Large intestine (tissue), 12 donors: ENCODE data around the gene MARCHF2. TPM values are rescaled to one million over a fixed set of nuclear protein-coding genes. Genes with fewer than 3 reads are reported as not detected.

Experiments
- DNase-seq, 2 donors: peaks; one replicate each; pipeline versions ENCODE4 v3.0.0 to v3.0.0-alpha.2; 2013
- H3K27ac ChIP-seq: one replicate; pipeline ENCODE4 v1.5.1; 2013; ENCODE audit warnings: low read length
- H3K27me3 ChIP-seq: 2 replicates; pipeline ENCODE4 v1.6.1; 2013; ENCODE audit warnings: low read length; ENCODE audit not compliant: control insufficient read depth, insufficient read depth
- H3K36me3 ChIP-seq: 2 replicates; pipeline ENCODE4 v1.6.1; 2013; ENCODE audit warnings: low read length; ENCODE audit not compliant: control insufficient read depth, insufficient read depth
- H3K4me1 ChIP-seq: one replicate; pipeline ENCODE4 v1.6.1; 2013; ENCODE audit warnings: low read length; ENCODE audit not compliant: control insufficient read depth, insufficient read depth
- H3K4me3 ChIP-seq: one replicate; pipeline ENCODE4 v1.5.1; 2013; ENCODE audit warnings: low read length
- H3K9me3 ChIP-seq: one replicate; pipeline ENCODE4 v1.6.1; 2013; ENCODE audit warnings: mild to moderate bottlenecking, low read depth, low read length, moderate library complexity; ENCODE audit not compliant: control insufficient read depth
- WGBS: methylation state at CpG from one replicate; pipeline ENCODE4 v1.1.5; 2013; ENCODE audit warnings: low lambda C conversion rate; ENCODE audit not compliant: insufficient coverage; 5-methylcytosine and 5-hydroxymethylcytosine counted together
- long read RNA-seq, 11 donors: transcript quantifications; one replicate each; lab custom pipeline, GENCODE V29; 2026
- polyA plus RNA-seq: library from polyadenylated mRNA; unstranded; fragments of 120-200 nt; gene quantifications from one replicate; pipeline ENCODE4 v1.2.1, GENCODE V29; 2013

Gene MARCHF2, protein sequence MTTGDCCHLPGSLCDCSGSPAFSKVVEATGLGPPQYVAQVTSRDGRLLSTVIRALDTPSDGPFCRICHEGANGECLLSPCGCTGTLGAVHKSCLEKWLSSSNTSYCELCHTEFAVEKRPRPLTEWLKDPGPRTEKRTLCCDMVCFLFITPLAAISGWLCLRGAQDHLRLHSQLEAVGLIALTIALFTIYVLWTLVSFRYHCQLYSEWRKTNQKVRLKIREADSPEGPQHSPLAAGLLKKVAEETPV
- 12.5 TPM for polyA plus RNA-seq
- long read RNA-seq, donor 1, partial matches to known transcripts, result 0 of 3 reads
- long read RNA-seq, donor 1, other reads (novel, unspliced or antisense), result 0 of 3 reads
- long read RNA-seq, donor 2, partial matches to known transcripts, result 0 of 7 reads
- long read RNA-seq, donor 2, other reads (novel, unspliced or antisense), result 0 of 7 reads
- long read RNA-seq, donor 3, result 0 reads
- long read RNA-seq, donor 4, partial matches to known transcripts, result 0 of 1 reads
- long read RNA-seq, donor 4, other reads (novel, unspliced or antisense), result 0 of 1 reads
- long read RNA-seq, donor 5, partial matches to known transcripts, result 0 of 3 reads
- long read RNA-seq, donor 5, other reads (novel, unspliced or antisense), result 0 of 3 reads
- long read RNA-seq, donor 6, partial matches to known transcripts, result 0 of 7 reads
- long read RNA-seq, donor 6, other reads (novel, unspliced or antisense), result 0 of 7 reads
- long read RNA-seq, donor 7, partial matches to known transcripts, result 0 of 3 reads
- long read RNA-seq, donor 7, other reads (novel, unspliced or antisense), result 0 of 3 reads
- long read RNA-seq, donor 8, transcript MARCH2-201 (5 exons, 1,376 nt), result major isoform, 8 of 10 reads
- long read RNA-seq, donor 8, partial matches to known transcripts, result 0 of 10 reads
- long read RNA-seq, donor 8, other reads (novel, unspliced or antisense), result 0 of 10 reads
- long read RNA-seq, donor 9, partial matches to known transcripts, result 0 of 5 reads
- long read RNA-seq, donor 9, other reads (novel, unspliced or antisense), result 0 of 5 reads
- long read RNA-seq, donor 10, partial matches to known transcripts, result 6 of 6 reads
- long read RNA-seq, donor 10, other reads (novel, unspliced or antisense), result 0 of 6 reads
- long read RNA-seq, donor 11, transcript MARCH2-201 (5 exons, 1,376 nt), result major isoform, 5 of 6 reads
- long read RNA-seq, donor 11, partial matches to known transcripts, result 0 of 6 reads
- long read RNA-seq, donor 11, other reads (novel, unspliced or antisense), result 0 of 6 reads

DNA sequence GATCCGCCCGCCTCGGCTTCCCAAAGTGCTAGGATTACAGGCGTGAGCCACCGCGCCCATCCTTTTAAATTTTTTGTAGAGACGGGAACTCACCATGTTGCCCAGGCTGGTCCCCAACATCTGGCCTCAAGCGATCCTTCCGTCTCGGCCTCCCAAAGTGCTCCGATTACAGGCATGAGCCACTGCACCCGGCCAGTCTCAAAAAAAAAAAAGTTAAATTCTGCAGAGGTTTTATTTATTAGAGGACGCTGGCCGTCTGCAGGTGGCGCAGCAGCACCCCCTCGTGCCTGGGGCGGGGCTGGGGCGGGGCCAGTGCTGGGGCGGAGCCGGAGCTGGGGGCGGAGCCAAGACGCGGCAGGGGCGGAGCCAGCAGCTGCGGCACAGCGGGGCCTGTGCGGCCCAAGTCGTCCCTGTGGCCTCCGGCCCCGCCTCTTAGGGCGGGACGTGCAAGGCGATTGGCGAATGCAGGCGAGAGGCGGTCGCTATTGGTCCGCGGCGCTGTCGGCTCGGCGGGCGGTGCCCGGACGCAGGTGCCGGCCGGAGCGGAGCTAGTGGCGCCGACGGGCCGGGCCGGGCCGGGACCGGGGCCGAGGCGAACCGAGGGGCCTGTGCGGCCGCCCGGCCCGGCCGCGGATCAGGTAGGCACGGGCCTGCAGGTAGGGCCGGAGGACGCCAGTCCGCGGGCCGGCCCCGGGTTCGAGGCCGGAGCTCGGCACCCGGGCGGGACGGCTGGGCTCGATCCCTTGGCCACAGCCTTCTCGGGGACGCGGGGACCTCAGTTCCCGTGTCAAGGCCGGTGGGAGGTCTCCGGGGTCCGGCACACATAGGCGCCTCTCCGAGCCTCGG is at the start of gene MARCHF2:
Gene MARCHF2 (plus strand): TSS at position 523 of the 846 bp plus-strand sequence. CDS start 8,536 bp downstream, outside the sequence.
- H3K36me3 ChIP-seq, result no peaks in the 10 kb centered on the region
- H3K27me3 ChIP-seq, result no peaks in the 10 kb centered on the region
- H3K4me3 ChIP-seq, result peak within 1 kb of the TSS; percentile 44
- H3K4me1 ChIP-seq, result peaks cover 5% of the 10 kb centered on the region
- no peaks in the 10 kb centered on the region for H3K9me3 ChIP-seq
- H3K27ac ChIP-seq, result no peak within 1 kb of the TSS
- peak; percentile 97 for DNase-seq
- WGBS, result no CpG with 5 or more reads among the region's 89 CpGs

DNA sequence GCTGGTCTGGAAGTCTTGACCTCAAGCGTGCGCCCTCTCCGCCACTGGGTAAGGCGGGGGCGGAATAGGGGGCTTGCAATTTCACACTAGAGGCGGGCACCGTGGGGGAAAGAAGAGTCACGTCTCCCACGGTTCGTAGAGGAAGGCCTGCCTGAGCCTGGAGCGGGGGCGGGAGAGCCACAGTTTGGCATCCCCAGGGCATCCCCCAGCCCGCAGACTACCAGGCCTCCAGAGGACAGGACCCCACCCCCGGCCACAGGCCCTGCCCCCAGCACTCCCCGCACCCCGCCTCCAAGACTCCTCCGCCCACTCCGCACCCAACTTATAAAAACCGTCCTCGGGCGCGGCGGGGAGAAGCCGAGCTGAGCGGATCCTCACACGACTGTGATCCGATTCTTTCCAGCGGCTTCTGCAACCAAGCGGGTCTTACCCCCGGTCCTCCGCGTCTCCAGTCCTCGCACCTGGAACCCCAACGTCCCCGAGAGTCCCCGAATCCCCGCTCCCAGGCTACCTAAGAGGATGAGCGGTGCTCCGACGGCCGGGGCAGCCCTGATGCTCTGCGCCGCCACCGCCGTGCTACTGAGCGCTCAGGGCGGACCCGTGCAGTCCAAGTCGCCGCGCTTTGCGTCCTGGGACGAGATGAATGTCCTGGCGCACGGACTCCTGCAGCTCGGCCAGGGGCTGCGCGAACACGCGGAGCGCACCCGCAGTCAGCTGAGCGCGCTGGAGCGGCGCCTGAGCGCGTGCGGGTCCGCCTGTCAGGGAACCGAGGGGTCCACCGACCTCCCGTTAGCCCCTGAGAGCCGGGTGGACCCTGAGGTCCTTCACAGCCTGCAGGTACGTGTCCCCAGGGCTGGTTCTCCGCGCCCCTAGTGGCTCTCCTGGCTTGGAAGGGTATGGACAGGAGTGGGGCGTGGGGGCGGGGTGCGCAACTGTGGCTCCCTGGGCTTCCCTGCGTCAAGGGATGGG is 49.0 kb upstream of the MARCHF2 start, which contains the start of gene ANGPTL4:
Gene ANGPTL4 (plus strand): TSS at position 353 of the 969 bp plus-strand sequence. CDS start 167 bp downstream, at position 520.
- Histone ChIP-seq H3K9me3 (no peaks in the 10 kb centered on the region), H3K4me3 (peak within 1 kb of the TSS; percentile 45), H3K27me3 (peaks cover 26% of the 10 kb centered on the region), H3K27ac (no peak within 1 kb of the TSS), H3K4me1 (peaks cover 27% of the 10 kb centered on the region), H3K36me3 (no peaks in the 10 kb centered on the region)
- peak in 1 of 2 donors; percentile 58 for DNase-seq
- WGBS, result no CpG with 5 or more reads among the region's 81 CpGs

DNA sequence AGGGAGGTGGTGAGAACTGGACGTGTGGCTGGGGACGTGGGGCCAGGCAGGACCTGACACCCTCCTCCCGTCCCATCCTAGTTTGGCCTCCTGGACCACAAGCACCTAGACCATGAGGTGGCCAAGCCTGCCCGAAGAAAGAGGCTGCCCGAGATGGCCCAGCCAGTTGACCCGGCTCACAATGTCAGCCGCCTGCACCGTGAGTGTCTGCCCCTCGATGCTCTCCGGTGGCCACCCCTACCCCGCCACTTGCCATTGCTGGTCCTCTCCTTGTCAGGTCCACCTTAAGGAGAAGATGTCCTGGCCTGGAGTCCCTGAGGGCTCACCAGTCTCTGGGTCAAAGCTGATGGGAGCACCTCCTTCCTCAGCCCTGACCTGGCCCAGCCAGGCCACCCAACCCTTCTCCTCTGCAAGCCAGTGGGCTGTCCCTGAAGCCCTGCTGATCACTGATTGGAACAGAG is 47.0 kb upstream of the MARCHF2 start:
- no CpG with 5 or more reads among the region's 11 CpGs for WGBS
- Histone ChIP-seq H3K4me1 (peaks cover 33% of the 10 kb centered on the region), H3K9me3 (peaks cover 1% of the 10 kb centered on the region), H3K4me3 (no peak overlapping the region), H3K27ac (no peak overlapping the region), H3K27me3 (peaks cover 26% of the 10 kb centered on the region), H3K36me3 (no peaks in the 10 kb centered on the region)
- no peak for DNase-seq

DNA sequence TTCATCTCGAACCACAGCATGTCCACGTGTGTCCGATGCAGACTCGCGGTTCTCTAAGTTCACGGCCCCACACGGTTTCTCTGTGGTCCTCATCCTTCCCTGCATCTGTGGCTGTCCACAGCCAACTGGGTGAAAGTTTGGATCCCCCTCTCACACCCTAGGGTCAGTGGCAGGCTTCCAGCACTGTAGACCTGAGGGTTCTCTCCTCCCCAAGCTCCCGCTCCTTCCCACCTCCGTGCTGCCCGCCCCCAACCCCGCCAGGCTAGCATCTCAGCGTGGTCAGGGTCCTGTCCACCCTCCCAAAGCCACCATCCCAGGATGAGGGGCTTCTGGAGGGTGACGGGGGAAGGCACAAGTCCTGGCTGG is 46.2 kb upstream of the MARCHF2 start:
- Histone ChIP-seq H3K9me3 (peaks cover 3% of the 10 kb centered on the region), H3K27me3 (peaks cover 26% of the 10 kb centered on the region), H3K4me1 (peaks cover 33% of the 10 kb centered on the region), H3K4me3 (no peak overlapping the region), H3K36me3 (no peaks in the 10 kb centered on the region), H3K27ac (no peak overlapping the region)
- DNase-seq, result no peak
- no CpG with 5 or more reads among the region's 13 CpGs for WGBS

DNA sequence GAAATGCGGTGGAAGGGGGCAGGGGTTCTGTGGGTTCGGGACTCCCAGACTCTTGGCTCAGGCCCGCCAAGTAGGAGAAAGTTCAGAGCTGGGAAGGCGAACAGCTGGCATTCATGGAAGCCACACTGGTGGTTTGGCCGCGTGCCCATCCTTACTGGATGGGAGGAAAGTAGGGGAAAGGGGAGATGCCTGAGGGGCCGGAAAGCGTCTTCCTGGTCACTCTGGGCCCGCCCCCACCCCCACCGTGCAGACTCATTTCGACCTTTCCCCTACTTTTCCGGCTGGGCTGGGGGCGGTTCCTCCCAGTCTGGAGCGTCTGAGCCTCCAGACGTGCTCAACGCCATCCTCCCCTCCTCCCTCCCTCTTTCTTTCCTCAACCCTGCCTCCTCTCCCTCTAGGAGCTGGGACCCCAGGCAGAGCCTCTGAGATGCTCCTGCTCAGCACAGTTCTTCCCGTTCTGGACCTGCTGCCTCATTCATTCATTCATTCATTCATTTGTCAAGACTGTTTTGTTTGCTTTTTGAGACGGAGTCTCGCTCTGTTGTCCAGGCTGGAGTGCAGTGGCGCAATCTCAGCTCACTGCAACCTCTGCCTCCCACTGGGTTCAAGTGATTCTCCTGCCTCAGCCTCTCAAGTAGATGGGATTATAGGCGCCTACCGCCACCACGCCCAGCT is 45.6 kb upstream of the MARCHF2 start:
- WGBS, result no CpG with 5 or more reads among the region's 23 CpGs
- H3K4me3 ChIP-seq, result no peak overlapping the region
- no peak overlapping the region for H3K27ac ChIP-seq
- peak; percentile 66 to 67 for DNase-seq
- peaks cover 25% of the 10 kb centered on the region for H3K27me3 ChIP-seq
- H3K4me1 ChIP-seq, result peaks cover 29% of the 10 kb centered on the region
- no peaks in the 10 kb centered on the region for H3K36me3 ChIP-seq
- H3K9me3 ChIP-seq, result peaks cover 3% of the 10 kb centered on the region

DNA sequence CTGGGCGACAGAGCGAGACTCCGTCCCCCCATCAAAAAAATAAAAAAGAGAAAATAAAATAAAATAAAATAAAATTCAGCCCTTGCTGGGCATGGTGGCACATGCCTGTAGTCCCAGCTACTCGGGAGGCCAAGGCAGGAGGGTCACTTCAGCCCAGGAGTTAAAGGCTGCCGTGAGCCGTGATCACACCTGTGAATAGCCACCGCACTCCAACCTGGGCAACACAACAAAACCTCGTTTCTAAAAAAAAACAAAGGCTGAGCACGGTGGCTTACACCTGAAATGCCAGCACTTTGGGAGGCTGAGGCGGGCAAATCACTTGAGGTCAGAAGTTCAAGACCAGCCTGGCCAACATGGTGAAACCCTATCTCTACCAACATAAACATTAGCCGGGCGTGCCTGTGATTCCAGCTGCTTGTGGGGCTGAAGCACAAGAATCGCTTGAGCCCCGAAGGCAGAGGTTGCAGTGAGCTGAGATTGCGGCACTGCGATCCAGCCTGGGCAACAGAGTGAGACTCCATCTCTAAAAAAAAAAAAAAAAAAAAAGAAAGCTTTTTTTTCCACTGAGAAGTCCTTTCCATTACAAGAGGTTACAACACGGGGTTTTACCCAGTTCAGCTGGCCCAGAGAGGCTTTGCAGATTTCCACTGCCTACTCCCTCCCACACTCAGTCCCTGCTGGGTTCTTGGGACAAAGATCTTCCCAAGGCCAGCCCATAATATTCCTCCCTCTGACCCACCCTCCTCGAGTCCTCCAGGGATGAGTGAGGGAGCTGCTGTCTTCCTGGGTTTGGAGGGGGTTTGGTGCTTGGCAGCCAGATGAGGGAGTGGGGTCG is 42.7 kb upstream of the MARCHF2 start:
- Histone ChIP-seq H3K27me3 (peaks cover 14% of the 10 kb centered on the region), H3K36me3 (no peaks in the 10 kb centered on the region), H3K4me3 (no peak overlapping the region), H3K9me3 (peaks cover 3% of the 10 kb centered on the region), H3K4me1 (peaks cover 17% of the 10 kb centered on the region), H3K27ac (no peak overlapping the region)
- peak in 1 of 2 donors; percentile 52 for DNase-seq
- 100% methylated on average over 1 of the region's 19 CpGs for WGBS

DNA sequence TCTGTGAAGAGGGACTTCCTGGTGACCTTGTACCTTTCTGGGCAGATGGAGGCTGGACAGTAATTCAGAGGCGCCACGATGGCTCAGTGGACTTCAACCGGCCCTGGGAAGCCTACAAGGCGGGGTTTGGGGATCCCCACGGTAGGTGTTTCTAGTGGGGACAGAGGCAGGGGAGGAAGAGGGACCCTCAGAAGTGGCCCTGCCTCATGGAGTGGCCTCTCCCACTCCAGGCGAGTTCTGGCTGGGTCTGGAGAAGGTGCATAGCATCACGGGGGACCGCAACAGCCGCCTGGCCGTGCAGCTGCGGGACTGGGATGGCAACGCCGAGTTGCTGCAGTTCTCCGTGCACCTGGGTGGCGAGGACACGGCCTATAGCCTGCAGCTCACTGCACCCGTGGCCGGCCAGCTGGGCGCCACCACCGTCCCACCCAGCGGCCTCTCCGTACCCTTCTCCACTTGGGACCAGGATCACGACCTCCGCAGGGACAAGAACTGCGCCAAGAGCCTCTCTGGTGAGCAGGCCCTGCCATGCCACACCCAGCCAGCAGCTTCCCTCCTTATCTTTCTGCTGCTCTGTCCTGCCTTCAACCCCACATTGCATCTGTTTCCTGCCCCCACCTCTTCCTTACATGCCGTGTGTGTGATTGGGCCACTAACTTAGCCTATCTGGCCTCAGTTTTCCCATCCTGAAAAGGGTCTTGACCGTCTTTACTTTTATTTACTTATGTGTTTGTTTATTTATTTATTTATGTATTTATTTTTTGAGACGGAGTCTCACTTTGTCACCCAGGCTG is 41.9 kb upstream of the MARCHF2 start:
- Histone ChIP-seq H3K4me1 (peaks cover 17% of the 10 kb centered on the region), H3K9me3 (peaks cover 3% of the 10 kb centered on the region), H3K27me3 (peaks cover 7% of the 10 kb centered on the region), H3K4me3 (no peak overlapping the region), H3K36me3 (no peaks in the 10 kb centered on the region), H3K27ac (no peak overlapping the region)
- no CpG with 5 or more reads among the region's 28 CpGs for WGBS
- peak in 1 of 2 donors; percentile 25 for DNase-seq
